Skeletal muscle tissue (tissue), 4 donors: ENCODE measurements around the gene MYO1E. TPM values are rescaled to one million over a fixed set of nuclear protein-coding genes. Genes with fewer than 3 reads are reported as not detected.
"Not testable (repeated sequence)": the region's sequence is repeated elsewhere in the genome, so short reads cannot be mapped to it uniquely, and the experiment has no call there.

Experiments used
- H3K27ac ChIP-seq: one replicate; pipeline ENCODE4 v1.7.0; 2013; ENCODE audit warnings: mild to moderate bottlenecking, low read depth, low read length, inconsistent platforms
- H3K27me3 ChIP-seq, 3 donors: one replicate each; pipeline ENCODE4 v1.7.0; 2013; ENCODE audit warnings: low read length in 3 of 3; ENCODE audit not compliant: control insufficient read depth in 3 of 3, insufficient read depth in 3 of 3
- H3K36me3 ChIP-seq, 3 donors: one replicate each; pipeline ENCODE4 v1.7.0; 2013; ENCODE audit warnings: low read length in 3 of 3; ENCODE audit not compliant: control insufficient read depth in 3 of 3, insufficient read depth in 3 of 3
- H3K4me1 ChIP-seq, 3 donors: one replicate each; pipeline ENCODE4 v1.7.0; 2013; ENCODE audit warnings: low read length in 3 of 3, mild to moderate bottlenecking in 3 of 3; ENCODE audit not compliant: control insufficient read depth in 3 of 3, insufficient read depth in 3 of 3
- H3K4me3 ChIP-seq, 3 donors: one replicate each; pipeline ENCODE4 v1.7.0; 2013; ENCODE audit warnings: low read length in 3 of 3
- H3K9ac ChIP-seq, 3 donors: one replicate each; pipeline ENCODE4 v1.7.0; 2013; ENCODE audit warnings: low read length in 3 of 3, mild to moderate bottlenecking in 3 of 3, moderate library complexity in 2 of 3, low read depth in 1 of 3
- H3K9me3 ChIP-seq, 3 donors: one replicate each; pipeline ENCODE4 v1.7.0; 2013; ENCODE audit warnings: low read length in 3 of 3; ENCODE audit not compliant: control insufficient read depth in 3 of 3
- total RNA-seq: library from RNA; depleted of rRNA; stranded (reverse); fragments of >200 nt; gene quantifications from one replicate; pipeline ENCODE4 v1.2.3, GENCODE V29; 2014
- donor health status: Osteomylitis.

The MYO1E gene
- total RNA-seq, 1 donor from 2014 or later: 29.7 TPM

GRCh38 chr15:59140422-59141226 lies 232.0 kb downstream of the MYO1E start:
- H3K4me3 ChIP-seq: no peak overlapping the region
- H3K27me3 ChIP-seq: no peaks in the 10 kb centered on the region
- peaks cover 19 to 41% (median 21%) of the 10 kb centered on the region in 3 donors for H3K36me3 ChIP-seq
- no peak overlapping the region for H3K27ac ChIP-seq
- no peak overlapping the region for H3K9ac ChIP-seq
- H3K9me3 ChIP-seq: no peaks in the 10 kb centered on the region
- H3K4me1 ChIP-seq: no peaks in the 10 kb centered on the region

GRCh38 chr15:59138243-59138642 lies 234.4 kb downstream of the MYO1E start:
- Histone ChIP-seq H3K9ac (no peak overlapping the region), H3K9me3 (no peaks in the 10 kb centered on the region), H3K27ac (no peak overlapping the region), H3K27me3 (no peaks in the 10 kb centered on the region), H3K4me3 (no peak overlapping the region), H3K36me3 (peaks cover 22 to 43% (median 27%) of the 10 kb centered on the region in 3 donors), H3K4me1 (no peaks in the 10 kb centered on the region)

GRCh38 chr15:59137566-59137965 lies 235.1 kb downstream of the MYO1E start:
- Histone ChIP-seq H3K9ac (no peak overlapping the region), H3K36me3 (peaks cover 21 to 39% (median 24%) of the 10 kb centered on the region in 3 donors), H3K4me3 (no peak overlapping the region), H3K27me3 (no peaks in the 10 kb centered on the region), H3K27ac (no peak overlapping the region), H3K9me3 (no peaks in the 10 kb centered on the region), H3K4me1 (no peaks in the 10 kb centered on the region)

- no peak overlapping the region for H3K4me3 ChIP-seq
- no peak overlapping the region for H3K9ac ChIP-seq
- no peak overlapping the region for H3K27ac ChIP-seq
- H3K36me3 ChIP-seq: peaks cover 21 to 32% (median 21%) of the 10 kb centered on the region in 3 donors
- H3K27me3 ChIP-seq: no peaks in the 10 kb centered on the region
- no peaks in the 10 kb centered on the region for H3K4me1 ChIP-seq
- no peaks in the 10 kb centered on the region for H3K9me3 ChIP-seq
These were observed 238.7 kb downstream of the MYO1E start for GRCh38 chr15:59133929-59134427.

GRCh38 chr15:59131969-59132562 lies 240.6 kb downstream of the MYO1E start:
- H3K4me3 ChIP-seq: no peak overlapping the region

GRCh38 chr15:59131456-59131855 lies 241.2 kb downstream of the MYO1E start:
- Histone ChIP-seq H3K27me3 (no peaks in the 10 kb centered on the region), H3K4me1 (no peaks in the 10 kb centered on the region), H3K36me3 (peaks cover 13 to 16% (median 15%) of the 10 kb centered on the region in 3 donors), H3K9me3 (no peaks in the 10 kb centered on the region), H3K9ac (no peak overlapping the region), H3K27ac (no peak overlapping the region), H3K4me3 (no peak overlapping the region)

More at GRCh38 chr15:59131969-59132562, 240.6 kb downstream of the MYO1E start:
- Histone ChIP-seq H3K9ac (no peak overlapping the region), H3K27ac (no peak overlapping the region), H3K4me1 (no peaks in the 10 kb centered on the region), H3K27me3 (no peaks in the 10 kb centered on the region), H3K36me3 (peaks cover 18 to 22% (median 20%) of the 10 kb centered on the region in 3 donors), H3K9me3 (no peaks in the 10 kb centered on the region)

GRCh38 chr15:59127255-59127654 lies 245.4 kb downstream of the MYO1E start:
- not testable (repeated sequence) for H3K36me3 ChIP-seq, H3K9me3 ChIP-seq, H3K9ac ChIP-seq, H3K4me3 ChIP-seq, H3K27me3 ChIP-seq, H3K27ac ChIP-seq, H3K4me1 ChIP-seq

- not testable (repeated sequence) for H3K9ac ChIP-seq, H3K36me3 ChIP-seq, H3K27me3 ChIP-seq, H3K4me3 ChIP-seq, H3K4me1 ChIP-seq, H3K9me3 ChIP-seq, H3K27ac ChIP-seq
These were observed 247.0 kb downstream of the MYO1E start for GRCh38 chr15:59125683-59126082.

GRCh38 chr15:59124261-59124660 lies 248.4 kb downstream of the MYO1E start:
- H3K27me3 ChIP-seq: no peaks in the 10 kb centered on the region
- H3K36me3 ChIP-seq: no peaks in the 10 kb centered on the region
- H3K9me3 ChIP-seq: no peaks in the 10 kb centered on the region
- H3K9ac ChIP-seq: no peak overlapping the region
- H3K4me1 ChIP-seq: no peaks in the 10 kb centered on the region
- no peak overlapping the region for H3K27ac ChIP-seq
- no peak overlapping the region for H3K4me3 ChIP-seq

- H3K9ac ChIP-seq: no peak overlapping the region
- no peak overlapping the region for H3K4me3 ChIP-seq
- H3K9me3 ChIP-seq: no peaks in the 10 kb centered on the region
- H3K36me3 ChIP-seq: no peaks in the 10 kb centered on the region
- H3K27ac ChIP-seq: no peak overlapping the region
- H3K4me1 ChIP-seq: no peaks in the 10 kb centered on the region
- no peaks in the 10 kb centered on the region for H3K27me3 ChIP-seq
These were observed 251.7 kb downstream of the MYO1E start for GRCh38 chr15:59120937-59121336.
